SK-N-SH treated with all-trans-retinoic acid at 6 μM for 48 hours (cell line): ENCODE data around the gene ADSS2.

Experiments
- ESRRG ChIP-seq: fragments of 250-450 bp; sonication (Bioruptor Pico); IDR thresholded peaks from 2 replicates; pipeline ENCODE4 v1.6.1; 2021; ENCODE audit warnings: mild to moderate bottlenecking
- ZFP30 ChIP-seq: fragments of 450-650 bp; formaldehyde crosslinking; IDR thresholded peaks from 2 replicates; pipeline ENCODE4 v1.5.0; 2022; ENCODE audit warnings: mild to moderate bottlenecking, moderate library complexity

DNA sequence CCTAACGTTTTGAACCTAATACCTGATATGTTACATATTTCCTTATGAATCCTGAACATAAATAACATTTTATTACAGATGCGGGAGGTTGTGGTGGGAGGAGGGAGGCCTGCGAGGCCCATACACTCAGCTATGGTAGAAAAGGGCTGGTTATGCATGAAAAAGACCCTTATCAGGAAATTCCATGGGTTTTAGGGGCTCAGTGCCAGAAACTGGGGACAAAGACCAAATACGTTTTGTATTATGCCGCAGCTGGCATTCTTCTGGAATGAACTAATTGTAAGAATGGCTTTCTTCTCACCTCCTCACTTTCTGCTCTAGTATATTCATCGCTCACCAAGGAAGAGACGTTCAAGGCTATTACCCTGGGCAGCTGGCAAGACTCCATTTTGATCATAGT lies 76.7 kb downstream of the ADSS2 start:
- no peak for TF ChIP-seq ESRRG (CRISPR knock-in tag)
- TF ChIP-seq ZFP30 (CRISPR knock-in tag): no peak
